H9 (cell line): ENCODE data around the gene FAM110A. TPM values are rescaled to one million over a fixed set of nuclear protein-coding genes. Genes with fewer than 3 reads are reported as not detected.

Experiments
- DNase-seq: peaks from one replicate; pipeline ENCODE4 v3.0.0-alpha.2; 2017
- H2AFZ ChIP-seq: one replicate; pipeline ENCODE4 v1.6.1; 2013; ENCODE audit warnings: mild to moderate bottlenecking, low read length, control low read depth, moderate library complexity
- H2AK5ac ChIP-seq: 2 replicates; pipeline ENCODE4 v1.6.1; 2013; ENCODE audit warnings: low read length, control low read depth, mixed read lengths; ENCODE audit not compliant: insufficient read length
- H2BK120ac ChIP-seq: one replicate; pipeline ENCODE4 v1.6.1; 2013; ENCODE audit warnings: low read depth, mild to moderate bottlenecking, low read length, control low read depth, inconsistent platforms; ENCODE audit not compliant: poor library complexity, severe bottlenecking
- H2BK12ac ChIP-seq: 2 replicates; pipeline ENCODE4 v1.6.1; 2013; ENCODE audit warnings: low read length, control low read depth, mixed read lengths, low read depth; ENCODE audit not compliant: insufficient read length
- H2BK15ac ChIP-seq: 2 replicates; pipeline ENCODE4 v1.6.1; 2013; ENCODE audit warnings: low read depth, low read length, control low read depth
- H2BK20ac ChIP-seq: one replicate; pipeline ENCODE4 v1.6.1; 2013; ENCODE audit warnings: low read depth, mild to moderate bottlenecking, low read length, control low read depth, inconsistent platforms; ENCODE audit not compliant: poor library complexity, severe bottlenecking
- H2BK5ac ChIP-seq: 2 replicates; pipeline ENCODE4 v1.6.1; 2013; ENCODE audit warnings: low read length, control low read depth, mixed read lengths; ENCODE audit not compliant: insufficient read length
- H3K14ac ChIP-seq: 2 replicates; pipeline ENCODE4 v1.6.1; 2013; ENCODE audit warnings: low read length, control low read depth; ENCODE audit not compliant: insufficient read depth
- H3K18ac ChIP-seq: 2 replicates; pipeline ENCODE4 v1.6.1; 2013; ENCODE audit warnings: low read depth, mild to moderate bottlenecking, mixed read lengths, low read length, control low read depth; ENCODE audit not compliant: insufficient read length
- H3K23ac ChIP-seq: 2 replicates; pipeline ENCODE4 v1.6.1; 2013; ENCODE audit warnings: low read length, control low read depth, mixed read lengths, low read depth; ENCODE audit not compliant: insufficient read length
- H3K23me2 ChIP-seq: 2 replicates; pipeline ENCODE4 v1.6.1; 2013; ENCODE audit warnings: low read depth, mild to moderate bottlenecking, mixed read lengths, low read length, control low read depth; ENCODE audit not compliant: insufficient read length, poor library complexity, severe bottlenecking
- H3K27ac ChIP-seq: 2 replicates; pipeline ENCODE4 v1.5.1; 2013; ENCODE audit warnings: low read length, control low read depth, mixed read lengths, low read depth; ENCODE audit not compliant: insufficient read length
- H3K27me3 ChIP-seq: 2 replicates; pipeline ENCODE4 v1.6.1; 2013; ENCODE audit warnings: low read length, control low read depth, inconsistent platforms; ENCODE audit not compliant: insufficient read depth
- H3K4ac ChIP-seq: 2 replicates; pipeline ENCODE4 v1.6.1; 2013; ENCODE audit warnings: low read depth, mild to moderate bottlenecking, control low read depth, inconsistent platforms, low read length, moderate library complexity
- H3K4me1 ChIP-seq: 2 replicates; pipeline ENCODE4 v1.6.1; 2013; ENCODE audit warnings: low read length, control low read depth, inconsistent platforms; ENCODE audit not compliant: insufficient read depth
- H3K4me2 ChIP-seq: 2 replicates; pipeline ENCODE4 v1.6.1; 2013; ENCODE audit warnings: low read length, control low read depth, mixed read lengths; ENCODE audit not compliant: insufficient read length, insufficient read depth
- H3K56ac ChIP-seq: 2 replicates; pipeline ENCODE4 v1.6.1; 2013; ENCODE audit warnings: low read depth, mild to moderate bottlenecking, mixed read lengths, low read length, control low read depth; ENCODE audit not compliant: insufficient read length
- H3K79me1 ChIP-seq: 2 replicates; pipeline ENCODE4 v1.6.1; 2013; ENCODE audit warnings: low read depth, mild to moderate bottlenecking, moderate library complexity, low read length, control low read depth, inconsistent platforms; ENCODE audit not compliant: insufficient read depth, poor library complexity, severe bottlenecking
- H3K79me2 ChIP-seq: 2 replicates; pipeline ENCODE4 v1.6.1; 2013; ENCODE audit warnings: low read length, control low read depth, inconsistent platforms; ENCODE audit not compliant: insufficient read depth
- H3K9ac ChIP-seq: 2 replicates; pipeline ENCODE4 v1.6.1; 2013; ENCODE audit warnings: low read length, control low read depth, mixed read lengths; ENCODE audit not compliant: insufficient read length; ENCODE audit errors: extremely low read depth
- H3K9me3 ChIP-seq: one replicate; pipeline ENCODE4 v1.6.1; 2013; ENCODE audit warnings: low read depth, low read length, inconsistent platforms; ENCODE audit not compliant: control insufficient read depth
- H3T11ph ChIP-seq: one replicate; pipeline ENCODE4 v1.6.1; 2013; ENCODE audit warnings: mild to moderate bottlenecking, low read length, control low read depth, inconsistent platforms
- H4K20me1 ChIP-seq: one replicate; pipeline ENCODE4 v1.6.1; 2013; ENCODE audit not compliant: control insufficient read depth, insufficient read length, insufficient read depth
- H4K5ac ChIP-seq: 2 replicates; pipeline ENCODE4 v1.6.1; 2013; ENCODE audit warnings: low read depth, mild to moderate bottlenecking, mixed read lengths, low read length, control low read depth; ENCODE audit not compliant: insufficient read length
- H4K8ac ChIP-seq: replicated peaks from 2 replicates; pipeline ENCODE4 v1.6.1; 2013; ENCODE audit warnings: low read length, control low read depth, mixed read lengths, low read depth; ENCODE audit not compliant: insufficient read length
- H4K91ac ChIP-seq: 2 replicates; pipeline ENCODE4 v1.6.1; 2013; ENCODE audit warnings: low read depth, mild to moderate bottlenecking, moderate library complexity, mixed read lengths, low read length, control low read depth; ENCODE audit not compliant: insufficient read length
- H3K27ac Mint-ChIP-seq, 3 experiments: 2 replicates in 2 of 3; 3 replicates in 1 of 3; pipeline ENCODE4 v1.8.0; 2020 to 2021; ENCODE audit warnings: mixed read lengths in 3 of 3, mild to moderate bottlenecking in 1 of 3, moderate library complexity in 1 of 3
- H3K27me3 Mint-ChIP-seq: 2 replicates; pipeline ENCODE4 v1.8.0; 2021; ENCODE audit warnings: low read depth, mild to moderate bottlenecking, moderate library complexity, mixed read lengths
- H3K36me3 Mint-ChIP-seq, 3 experiments: 2 replicates in 2 of 3; 3 replicates in 1 of 3; pipeline ENCODE4 v1.8.0; 2020 to 2021; ENCODE audit warnings: low read depth in 3 of 3, mixed read lengths in 3 of 3; ENCODE audit not compliant: insufficient read depth in 1 of 3
- H3K4me1 Mint-ChIP-seq, 2 experiments: 2 replicates each; pipeline ENCODE4 v1.8.0; 2020; ENCODE audit warnings: mixed read lengths in 2 of 2
- H3K4me3 Mint-ChIP-seq, 2 experiments: 2 replicates in 1 of 2; 3 replicates in 1 of 2; pipeline ENCODE4 v1.8.0; 2020 to 2021; ENCODE audit warnings: mild to moderate bottlenecking in 2 of 2, mixed read lengths in 2 of 2, moderate library complexity in 1 of 2
- H3K9me3 Mint-ChIP-seq, 2 experiments: 2 replicates in 1 of 2; 3 replicates in 1 of 2; pipeline ENCODE4 v1.8.0; 2020; ENCODE audit warnings: mild to moderate bottlenecking in 2 of 2, mixed read lengths in 2 of 2, moderate library complexity in 1 of 2
- CTCF ChIP-seq: fragments of 200-600 bp; sonication (generic); conservative IDR thresholded peaks from 3 replicates; pipeline ENCODE4 v1.8.0; 2021; ENCODE audit warnings: antibody characterized with exemption, mild to moderate bottlenecking
- WGBS: extraction: QIAGEN DNeasy Blood & Tissue Kit; methylation state at CpG from one replicate; pipeline ENCODE4 v1.1.7; 2013; ENCODE audit warnings: missing lambda C conversion rate, low lambda C conversion rate, mixed read lengths; ENCODE audit not compliant: insufficient read length; ENCODE audit errors: extremely low coverage; 5-methylcytosine and 5-hydroxymethylcytosine counted together
- total RNA-seq: library from RNA; stranded (reverse); gene quantifications from 2 replicates; pipeline ENCODE4 v1.2.1, GENCODE V29; 2021

The FAM110A gene
- total RNA-seq, 1 experiment from 2014 or later = 10.3 TPM

GRCh38 chr20:815914-816606 lies 17.5 kb upstream of the FAM110A start:
- H3K4me1 ChIP-seq = no peaks in the 10 kb centered on the region
- H3K27me3 Mint-ChIP-seq = peaks cover 3% of the 10 kb centered on the region
- H2BK12ac ChIP-seq = no peak overlapping the region
- peak; percentile 98 for TF ChIP-seq CTCF
- no peak overlapping the region for H3T11ph ChIP-seq
- peaks cover 9 to 18% of the 10 kb centered on the region in 2 experiments for H3K4me1 Mint-ChIP-seq
- H3K4ac ChIP-seq = no peak overlapping the region
- H4K91ac ChIP-seq = no peak overlapping the region
- no peak overlapping the region for H3K4me3 Mint-ChIP-seq
- no peaks in the 10 kb centered on the region for H3K79me2 ChIP-seq
- H3K27ac ChIP-seq = no peak overlapping the region
- no peak overlapping the region for H4K8ac ChIP-seq
- no peak overlapping the region for H2AFZ ChIP-seq
- no peaks in the 10 kb centered on the region for H3K9me3 ChIP-seq
- H2BK15ac ChIP-seq = no peak overlapping the region
- H2BK120ac ChIP-seq = no peak overlapping the region
- DNase-seq = peak; percentile 75
- H2BK5ac ChIP-seq = no peak overlapping the region
- H3K14ac ChIP-seq = no peak overlapping the region
- no peaks in the 10 kb centered on the region for H3K27me3 ChIP-seq
- H3K56ac ChIP-seq = no peak overlapping the region
- H3K23ac ChIP-seq = no peak overlapping the region
- no peak overlapping the region for H3K4me2 ChIP-seq
- H3K9ac ChIP-seq = no peak overlapping the region
- no peaks in the 10 kb centered on the region for H3K79me1 ChIP-seq
- WGBS = no CpG with 5 or more reads among the region's 13 CpGs
- H3K27ac Mint-ChIP-seq = no peak overlapping the region; a peak in 1 of 7 replicates
- H3K23me2 ChIP-seq = no peaks in the 10 kb centered on the region
- H3K9me3 Mint-ChIP-seq = peaks cover 5 to 12% of the 10 kb centered on the region in 2 experiments; a peak in 4 of 5 replicates
- peaks cover 0 to 4% (median 0%) of the 10 kb centered on the region in 3 experiments; a peak in 2 of 7 replicates for H3K36me3 Mint-ChIP-seq
- H4K20me1 ChIP-seq = no peaks in the 10 kb centered on the region
- H2BK20ac ChIP-seq = no peak overlapping the region
- H3K18ac ChIP-seq = no peak overlapping the region
- no peak overlapping the region for H4K5ac ChIP-seq
- no peak overlapping the region for H2AK5ac ChIP-seq
